ENCODE measurements around the gene PLEKHA6.

DNA sequence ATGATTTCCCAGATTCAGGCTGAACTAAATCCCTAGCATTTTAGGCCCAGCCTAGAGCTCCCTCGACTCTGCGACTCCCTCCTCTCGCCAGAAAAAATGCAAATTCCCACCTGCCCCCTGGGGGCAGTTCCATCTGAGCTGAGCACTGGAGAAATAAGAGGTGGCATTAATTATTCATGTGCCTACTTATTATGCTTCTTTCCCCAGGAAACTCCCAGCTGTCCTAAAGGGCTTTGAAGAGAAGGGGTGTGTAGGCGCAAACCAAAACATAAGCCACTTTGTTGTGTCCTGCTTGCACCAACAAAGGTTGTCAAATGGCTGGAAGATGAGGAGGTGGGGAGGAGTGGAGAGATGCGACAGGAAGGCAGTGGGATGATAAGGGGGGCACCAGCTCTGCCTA, 104.5 kb downstream of the PLEKHA6 start:
- TF ChIP-seq EZH2phosphoT487 (IDR thresholded peaks at IDR 0.05; ENCODE audit: unreplicated experiment) (no peak), EZH2 (IDR thresholded peaks at IDR 0.05; ENCODE audit: low read depth, unreplicated experiment) (no peak), POLR2AphosphoS5 (IDR thresholded peaks at IDR 0.05; ENCODE audit: low read depth) (no peak), CTCF (conservative IDR thresholded peaks at IDR 0.05; ENCODE audit: low read depth in 2 of 2) (no peak), CREB1 (CRISPR knock-in tag; IDR thresholded peaks at IDR 0.05; ENCODE audit: low read depth) (no peak), ZNF331 (CRISPR knock-in tag; IDR thresholded peaks at IDR 0.05; ENCODE audit: low read depth) (no peak), JUNB (IDR thresholded peaks at IDR 0.05; ENCODE audit: unreplicated experiment) (no peak), STAT1 (IDR thresholded peaks at IDR 0.05; ENCODE audit: unreplicated experiment) (no peak), ZNF462 (CRISPR knock-in tag; IDR thresholded peaks at IDR 0.05) (no peak)
- TF ChIP-seq, protein P1, sequence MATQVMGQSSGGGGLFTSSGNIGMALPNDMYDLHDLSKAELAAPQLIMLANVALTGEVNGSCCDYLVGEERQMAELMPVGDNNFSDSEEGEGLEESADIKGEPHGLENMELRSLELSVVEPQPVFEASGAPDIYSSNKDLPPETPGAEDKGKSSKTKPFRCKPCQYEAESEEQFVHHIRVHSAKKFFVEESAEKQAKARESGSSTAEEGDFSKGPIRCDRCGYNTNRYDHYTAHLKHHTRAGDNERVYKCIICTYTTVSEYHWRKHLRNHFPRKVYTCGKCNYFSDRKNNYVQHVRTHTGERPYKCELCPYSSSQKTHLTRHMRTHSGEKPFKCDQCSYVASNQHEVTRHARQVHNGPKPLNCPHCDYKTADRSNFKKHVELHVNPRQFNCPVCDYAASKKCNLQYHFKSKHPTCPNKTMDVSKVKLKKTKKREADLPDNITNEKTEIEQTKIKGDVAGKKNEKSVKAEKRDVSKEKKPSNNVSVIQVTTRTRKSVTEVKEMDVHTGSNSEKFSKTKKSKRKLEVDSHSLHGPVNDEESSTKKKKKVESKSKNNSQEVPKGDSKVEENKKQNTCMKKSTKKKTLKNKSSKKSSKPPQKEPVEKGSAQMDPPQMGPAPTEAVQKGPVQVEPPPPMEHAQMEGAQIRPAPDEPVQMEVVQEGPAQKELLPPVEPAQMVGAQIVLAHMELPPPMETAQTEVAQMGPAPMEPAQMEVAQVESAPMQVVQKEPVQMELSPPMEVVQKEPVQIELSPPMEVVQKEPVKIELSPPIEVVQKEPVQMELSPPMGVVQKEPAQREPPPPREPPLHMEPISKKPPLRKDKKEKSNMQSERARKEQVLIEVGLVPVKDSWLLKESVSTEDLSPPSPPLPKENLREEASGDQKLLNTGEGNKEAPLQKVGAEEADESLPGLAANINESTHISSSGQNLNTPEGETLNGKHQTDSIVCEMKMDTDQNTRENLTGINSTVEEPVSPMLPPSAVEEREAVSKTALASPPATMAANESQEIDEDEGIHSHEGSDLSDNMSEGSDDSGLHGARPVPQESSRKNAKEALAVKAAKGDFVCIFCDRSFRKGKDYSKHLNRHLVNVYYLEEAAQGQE (IDR thresholded peaks at IDR 0.05; ENCODE audit: unreplicated experiment): no peak
- TF ChIP-seq, protein P2, sequence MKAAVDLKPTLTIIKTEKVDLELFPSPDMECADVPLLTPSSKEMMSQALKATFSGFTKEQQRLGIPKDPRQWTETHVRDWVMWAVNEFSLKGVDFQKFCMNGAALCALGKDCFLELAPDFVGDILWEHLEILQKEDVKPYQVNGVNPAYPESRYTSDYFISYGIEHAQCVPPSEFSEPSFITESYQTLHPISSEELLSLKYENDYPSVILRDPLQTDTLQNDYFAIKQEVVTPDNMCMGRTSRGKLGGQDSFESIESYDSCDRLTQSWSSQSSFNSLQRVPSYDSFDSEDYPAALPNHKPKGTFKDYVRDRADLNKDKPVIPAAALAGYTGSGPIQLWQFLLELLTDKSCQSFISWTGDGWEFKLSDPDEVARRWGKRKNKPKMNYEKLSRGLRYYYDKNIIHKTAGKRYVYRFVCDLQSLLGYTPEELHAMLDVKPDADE (IDR thresholded peaks at IDR 0.05): no peak

Measured in GM23338 (cell line).